ENCODE results near the gene WBP2.

- no peak for TF ChIP-seq CTCF (IDR thresholded peaks at IDR 0.05; ENCODE audit: insufficient read depth, low read depth, low read length)
- TF ChIP-seq EZH2 (IDR thresholded peaks at IDR 0.05; ENCODE audit: insufficient read depth, low read length): no peak
Observed at GRCh38 chr17:75807861-75808260, 47.3 kb downstream of the WBP2 start.
